IMR-90 (cell line): ENCODE measurements around the gene BCO2. TPM values are rescaled to one million over a fixed set of nuclear protein-coding genes. Genes with fewer than 3 reads are reported as not detected.

Source experiments
- ATAC-seq: fragments of 200-7000 bp; cut with Tn5 transposase; 2 replicates; pipeline ENCODE4 v1.9.1; 2020; ENCODE audit warnings: low read depth, mild to moderate bottlenecking, moderate library complexity
- BruUV-seq: library from RNA; stranded (reverse); fragments of 400-500 nt; replicated peaks from 2 replicates; lab custom pipeline; 2021; lab: Mats Ljungman, UMichigan
- CTCF ChIA-PET: fragments of 300-600 bp; formaldehyde crosslinking; extraction: SDS; loops from one replicate; lab custom pipeline; 2021; ENCODE audit warnings: antibody characterized with exemption; lab: Yijun Ruan, JAX
- POLR2A ChIA-PET: fragments of 300-600 bp; sonication (Branson Sonifier 250); formaldehyde crosslinking; loops from one replicate; lab custom pipeline; 2022; ENCODE audit warnings: antibody characterized with exemption; ENCODE audit not compliant: unreplicated experiment; lab: Charles Lee
- DNase-seq: peaks from one replicate; pipeline ENCODE4 v3.0.0; 2013
- H2AFZ ChIP-seq: replicated peaks from 2 replicates; pipeline ENCODE3; 2013; ENCODE audit warnings: low read length, mild to moderate bottlenecking; ENCODE audit not compliant: poor library complexity
- H2AK5ac ChIP-seq: 2 replicates; pipeline ENCODE4 v1.6.1; 2013; ENCODE audit warnings: low read depth, low read length, inconsistent platforms
- H2AK9ac ChIP-seq: replicated peaks from 2 replicates; pipeline ENCODE3; 2013; ENCODE audit warnings: mild to moderate bottlenecking, low read depth, low read length, moderate library complexity; ENCODE audit not compliant: poor library complexity
- H2BK120ac ChIP-seq: 2 replicates; pipeline ENCODE4 v1.6.1; 2013; ENCODE audit warnings: low read depth, low read length, inconsistent platforms
- H2BK15ac ChIP-seq: 3 replicates; pipeline ENCODE4 v1.6.1; 2013; ENCODE audit warnings: low read depth, low read length, inconsistent platforms
- H2BK20ac ChIP-seq: 2 replicates; pipeline ENCODE4 v1.6.1; 2013; ENCODE audit warnings: low read depth, mild to moderate bottlenecking, inconsistent platforms, low read length, moderate library complexity
- H2BK5ac ChIP-seq: 2 replicates; pipeline ENCODE4 v1.6.1; 2013; ENCODE audit warnings: mild to moderate bottlenecking, low read depth, low read length, inconsistent platforms; ENCODE audit not compliant: poor library complexity, severe bottlenecking
- H3K14ac ChIP-seq: replicated peaks from 2 replicates; pipeline ENCODE4 v1.6.1; 2013; ENCODE audit warnings: low read depth, low read length, inconsistent platforms
- H3K18ac ChIP-seq: 2 replicates; pipeline ENCODE4 v1.6.1; 2013; ENCODE audit warnings: low read depth, low read length, control low read depth
- H3K23ac ChIP-seq: 2 replicates; pipeline ENCODE4 v1.6.1; 2013; ENCODE audit warnings: low read depth, low read length, inconsistent platforms
- H3K27ac ChIP-seq: 2 replicates; pipeline ENCODE4 v1.5.1; 2013; ENCODE audit warnings: mild to moderate bottlenecking, control low read depth, low read length; ENCODE audit not compliant: insufficient read depth
- H3K27me3 ChIP-seq: 2 replicates; pipeline ENCODE4 v1.6.1; 2013; ENCODE audit warnings: low read length; ENCODE audit not compliant: control insufficient read depth, insufficient read depth
- H3K36me3 ChIP-seq: 2 replicates; pipeline ENCODE4 v1.6.1; 2013; ENCODE audit warnings: low read length, mixed read lengths; ENCODE audit not compliant: control insufficient read depth, insufficient read depth
- H3K4ac ChIP-seq: 2 replicates; pipeline ENCODE4 v1.6.1; 2013; ENCODE audit warnings: low read depth, low read length, inconsistent platforms
- H3K4me1 ChIP-seq: 2 replicates; pipeline ENCODE4 v1.6.1; 2013; ENCODE audit warnings: low read length, mixed read lengths; ENCODE audit not compliant: control insufficient read depth, insufficient read depth
- H3K4me2 ChIP-seq: 2 replicates; pipeline ENCODE4 v1.6.1; 2013; ENCODE audit warnings: low read depth, mild to moderate bottlenecking, control low read depth, low read length, moderate library complexity
- H3K4me3 ChIP-seq: 2 replicates; pipeline ENCODE4 v1.5.1; 2013; ENCODE audit warnings: low read depth, mild to moderate bottlenecking, control low read depth, low read length, moderate library complexity; ENCODE audit not compliant: insufficient read depth
- H3K56ac ChIP-seq: 2 replicates; pipeline ENCODE4 v1.6.1; 2013; ENCODE audit warnings: low read length, inconsistent platforms; ENCODE audit not compliant: insufficient read depth; ENCODE audit errors: extremely low read depth
- H3K79me1 ChIP-seq, 2 experiments: 2 replicates each; pipeline ENCODE4 v1.6.1; 2013; ENCODE audit warnings: low read length in 2 of 2, inconsistent platforms in 1 of 2, low read depth in 1 of 2
- H3K9ac ChIP-seq: 2 replicates; pipeline ENCODE4 v1.6.1; 2013; ENCODE audit warnings: low read depth, low read length, control low read depth
- H3K9me1 ChIP-seq: 2 replicates; pipeline ENCODE4 v1.6.1; 2013; ENCODE audit warnings: low read length, inconsistent platforms; ENCODE audit not compliant: insufficient read depth
- H3K9me3 ChIP-seq: 2 replicates; pipeline ENCODE4 v1.6.1; 2013; ENCODE audit warnings: low read length; ENCODE audit not compliant: control insufficient read depth, insufficient read depth
- H4K20me1 ChIP-seq: 2 replicates; pipeline ENCODE4 v1.6.1; 2013; ENCODE audit warnings: low read length, inconsistent platforms; ENCODE audit not compliant: insufficient read depth
- H4K5ac ChIP-seq: 2 replicates; pipeline ENCODE4 v1.6.1; 2013; ENCODE audit warnings: mild to moderate bottlenecking, low read depth, low read length, control low read depth
- H4K8ac ChIP-seq, 2 experiments: 2 replicates each; pipeline ENCODE4 v1.6.1; 2013; ENCODE audit warnings: low read depth in 2 of 2, low read length in 2 of 2, control low read depth in 1 of 2, inconsistent platforms in 1 of 2
- H4K91ac ChIP-seq: 2 replicates; pipeline ENCODE4 v1.6.1; 2013; ENCODE audit warnings: low read depth, low read length, inconsistent platforms; ENCODE audit not compliant: insufficient read depth
- MAZ ChIP-seq: IDR thresholded peaks from 2 replicates; pipeline ENCODE4 v1.6.1; 2012; ENCODE audit warnings: low read depth, mild to moderate bottlenecking, low read length, improper control_type of control experiment, moderate library complexity, borderline replicate concordance
- WGBS, 2 experiments: methylation state at CpG; one replicate each; pipeline versions ENCODE4 v1.1.5 to v1.1.7; 2013; ENCODE audit warnings: missing lambda C conversion rate in 2 of 2; ENCODE audit not compliant: insufficient read length in 1 of 2; ENCODE audit errors: extremely low coverage in 2 of 2; 5-methylcytosine and 5-hydroxymethylcytosine counted together
- dilution Hi-C: fragments of 300-500 bp; cut with HindIII; formaldehyde crosslinking; loops from one replicate; pipeline ENCODE4 v1.14.3; 2018; ENCODE audit warnings: low sequenced_read_pairs; ENCODE audit not compliant: unreplicated experiment
- in situ Hi-C: fragments of 300-500 bp; cut with MboI; formaldehyde crosslinking; loops from 3 replicates; pipeline ENCODE4 v1.14.3; 2019; ENCODE audit warnings: low sequenced_read_pairs, inconsistent platforms, mixed read lengths
- intact Hi-C: fragments of 100-400 bp; cut with micrococcal nuclease; formaldehyde crosslinking; loops from 2 replicates; pipeline ENCODE4 v1.10.0; 2022
- polyA plus RNA-seq, 3 experiments: library from polyadenylated mRNA; depleted of rRNA; stranded (reverse); fragments of >200 nt; gene quantifications; 2 replicates each; pipeline ENCODE4 v1.2.3, GENCODE V29; 2012; ENCODE audit warnings: low replicate concordance in 1 of 3
- total RNA-seq: library from RNA; depleted of rRNA; stranded (reverse); fragments of >200 nt; gene quantifications from 2 replicates; pipeline ENCODE4 v1.2.3, GENCODE V29; 2012

Gene BCO2
- total and polyA plus RNA-seq, 2 of the 4 experiments (the other 2 are of a cell fraction): 0.18 to 0.68 TPM

- WGBS, 2 experiments: no CpG with 5 or more reads among the region's 11 CpGs
- H2AK9ac ChIP-seq: no peak overlapping the region
- no peak overlapping the region; the same call in 1 of the 2 replicates for H4K91ac ChIP-seq
- no peaks in the 10 kb centered on the region for H3K79me1 ChIP-seq
- BruUV-seq: no TSS peak
- peak overlapping the region; percentile 12; the same call in 1 of the 2 replicates for H2AK5ac ChIP-seq
- DNase-seq (peak; percentile 34), ATAC-seq (peak; percentile 84)
- H3K9me1 ChIP-seq: 0 out of 2 replicates have a peak, but pooled peaks cover 6% of the 10 kb centered on the region
- peak overlapping the region; percentile 58; the same call in 1 of the 2 replicates for H2BK120ac ChIP-seq
- TF ChIP-seq MAZ: no peak
- H3K9ac ChIP-seq: no peak overlapping the region
- peak overlapping the region; percentile 75 for H3K14ac ChIP-seq
- H3K4me3 ChIP-seq: no peak overlapping the region
- POLR2A ChIA-PET: no interaction called here
- in situ Hi-C loops: no loop called here
- H3K4me2 ChIP-seq: no peak overlapping the region
- H3K9me3 ChIP-seq: no peaks in the 10 kb centered on the region; the same call in 1 of the 2 replicates
- H3K23ac ChIP-seq: 0 out of 2 replicates have a peak overlapping the region, but pooled peaks have one; percentile 31
- intact Hi-C loops: loop anchor here (2.0 kb wide), 1 partner anchor 39 kb away; the partner anchor contains the start of gene PTS
- peak overlapping the region; percentile 28 for H3K4ac ChIP-seq
- H3K27me3 ChIP-seq: no peaks in the 10 kb centered on the region
- peak overlapping the region; percentile 2 for H2BK5ac ChIP-seq
- no peaks in the 10 kb centered on the region for H4K20me1 ChIP-seq
- no peak overlapping the region for H3K56ac ChIP-seq
- H3K4me1 ChIP-seq: peaks cover 12% of the 10 kb centered on the region
- H2BK20ac ChIP-seq: 0 out of 2 replicates have a peak overlapping the region, but pooled peaks have one; percentile 44
- dilution Hi-C loops: no loop called here
- H3K36me3 ChIP-seq: no peaks in the 10 kb centered on the region
- H4K5ac ChIP-seq: no peak overlapping the region
- no peak overlapping the region for H3K18ac ChIP-seq
- 0 out of 4 replicates have a peak overlapping the region, but pooled peaks of 1 of the 2 experiments have one; percentile 2 for H4K8ac ChIP-seq
- no peak overlapping the region for H2AFZ ChIP-seq
- no peak overlapping the region for H3K27ac ChIP-seq
- CTCF ChIA-PET: no interaction called here
- H2BK15ac ChIP-seq: no peak overlapping the region
Measured at GRCh38 chr11:112265659-112266409, 90.5 kb downstream of the BCO2 start.
